H9 (cell line): Measurements from ENCODE around the gene CTRB2. TPM values are rescaled to one million over a fixed set of nuclear protein-coding genes. Genes with fewer than 3 reads are reported as not detected.
A peak's percentile ranks its signal among the peaks of the same experiment; 100 is the strongest.

ENCODE experiments used
- DNase-seq: peaks from one replicate; pipeline ENCODE4 v3.0.0-alpha.2; 2017
- H2AFZ ChIP-seq: one replicate; pipeline ENCODE4 v1.6.1; 2013; ENCODE audit warnings: mild to moderate bottlenecking, low read length, control low read depth, moderate library complexity
- H2AK5ac ChIP-seq: 2 replicates; pipeline ENCODE4 v1.6.1; 2013; ENCODE audit warnings: low read length, control low read depth, mixed read lengths; ENCODE audit not compliant: insufficient read length
- H2BK120ac ChIP-seq: one replicate; pipeline ENCODE4 v1.6.1; 2013; ENCODE audit warnings: low read depth, mild to moderate bottlenecking, low read length, control low read depth, inconsistent platforms; ENCODE audit not compliant: poor library complexity, severe bottlenecking
- H2BK12ac ChIP-seq: 2 replicates; pipeline ENCODE4 v1.6.1; 2013; ENCODE audit warnings: low read length, control low read depth, mixed read lengths, low read depth; ENCODE audit not compliant: insufficient read length
- H2BK15ac ChIP-seq: 2 replicates; pipeline ENCODE4 v1.6.1; 2013; ENCODE audit warnings: low read depth, low read length, control low read depth
- H2BK20ac ChIP-seq: one replicate; pipeline ENCODE4 v1.6.1; 2013; ENCODE audit warnings: low read depth, mild to moderate bottlenecking, low read length, control low read depth, inconsistent platforms; ENCODE audit not compliant: poor library complexity, severe bottlenecking
- H2BK5ac ChIP-seq: 2 replicates; pipeline ENCODE4 v1.6.1; 2013; ENCODE audit warnings: low read length, control low read depth, mixed read lengths; ENCODE audit not compliant: insufficient read length
- H3K14ac ChIP-seq: 2 replicates; pipeline ENCODE4 v1.6.1; 2013; ENCODE audit warnings: low read length, control low read depth; ENCODE audit not compliant: insufficient read depth
- H3K18ac ChIP-seq: 2 replicates; pipeline ENCODE4 v1.6.1; 2013; ENCODE audit warnings: low read depth, mild to moderate bottlenecking, mixed read lengths, low read length, control low read depth; ENCODE audit not compliant: insufficient read length
- H3K23ac ChIP-seq: 2 replicates; pipeline ENCODE4 v1.6.1; 2013; ENCODE audit warnings: low read length, control low read depth, mixed read lengths, low read depth; ENCODE audit not compliant: insufficient read length
- H3K23me2 ChIP-seq: 2 replicates; pipeline ENCODE4 v1.6.1; 2013; ENCODE audit warnings: low read depth, mild to moderate bottlenecking, mixed read lengths, low read length, control low read depth; ENCODE audit not compliant: insufficient read length, poor library complexity, severe bottlenecking
- H3K27ac ChIP-seq: 2 replicates; pipeline ENCODE4 v1.5.1; 2013; ENCODE audit warnings: low read length, control low read depth, mixed read lengths, low read depth; ENCODE audit not compliant: insufficient read length
- H3K27me3 ChIP-seq: 2 replicates; pipeline ENCODE4 v1.6.1; 2013; ENCODE audit warnings: low read length, control low read depth, inconsistent platforms; ENCODE audit not compliant: insufficient read depth
- H3K4ac ChIP-seq: 2 replicates; pipeline ENCODE4 v1.6.1; 2013; ENCODE audit warnings: low read depth, mild to moderate bottlenecking, control low read depth, inconsistent platforms, low read length, moderate library complexity
- H3K4me1 ChIP-seq: 2 replicates; pipeline ENCODE4 v1.6.1; 2013; ENCODE audit warnings: low read length, control low read depth, inconsistent platforms; ENCODE audit not compliant: insufficient read depth
- H3K4me2 ChIP-seq: 2 replicates; pipeline ENCODE4 v1.6.1; 2013; ENCODE audit warnings: low read length, control low read depth, mixed read lengths; ENCODE audit not compliant: insufficient read length, insufficient read depth
- H3K56ac ChIP-seq: 2 replicates; pipeline ENCODE4 v1.6.1; 2013; ENCODE audit warnings: low read depth, mild to moderate bottlenecking, mixed read lengths, low read length, control low read depth; ENCODE audit not compliant: insufficient read length
- H3K79me1 ChIP-seq: 2 replicates; pipeline ENCODE4 v1.6.1; 2013; ENCODE audit warnings: low read depth, mild to moderate bottlenecking, moderate library complexity, low read length, control low read depth, inconsistent platforms; ENCODE audit not compliant: insufficient read depth, poor library complexity, severe bottlenecking
- H3K79me2 ChIP-seq: 2 replicates; pipeline ENCODE4 v1.6.1; 2013; ENCODE audit warnings: low read length, control low read depth, inconsistent platforms; ENCODE audit not compliant: insufficient read depth
- H3K9ac ChIP-seq: 2 replicates; pipeline ENCODE4 v1.6.1; 2013; ENCODE audit warnings: low read length, control low read depth, mixed read lengths; ENCODE audit not compliant: insufficient read length; ENCODE audit errors: extremely low read depth
- H3K9me3 ChIP-seq: one replicate; pipeline ENCODE4 v1.6.1; 2013; ENCODE audit warnings: low read depth, low read length, inconsistent platforms; ENCODE audit not compliant: control insufficient read depth
- H3T11ph ChIP-seq: one replicate; pipeline ENCODE4 v1.6.1; 2013; ENCODE audit warnings: mild to moderate bottlenecking, low read length, control low read depth, inconsistent platforms
- H4K20me1 ChIP-seq: one replicate; pipeline ENCODE4 v1.6.1; 2013; ENCODE audit not compliant: control insufficient read depth, insufficient read length, insufficient read depth
- H4K5ac ChIP-seq: 2 replicates; pipeline ENCODE4 v1.6.1; 2013; ENCODE audit warnings: low read depth, mild to moderate bottlenecking, mixed read lengths, low read length, control low read depth; ENCODE audit not compliant: insufficient read length
- H4K8ac ChIP-seq: replicated peaks from 2 replicates; pipeline ENCODE4 v1.6.1; 2013; ENCODE audit warnings: low read length, control low read depth, mixed read lengths, low read depth; ENCODE audit not compliant: insufficient read length
- H4K91ac ChIP-seq: 2 replicates; pipeline ENCODE4 v1.6.1; 2013; ENCODE audit warnings: low read depth, mild to moderate bottlenecking, moderate library complexity, mixed read lengths, low read length, control low read depth; ENCODE audit not compliant: insufficient read length
- H3K27ac Mint-ChIP-seq, 3 experiments: 2 replicates in 2 of 3; 3 replicates in 1 of 3; pipeline ENCODE4 v1.8.0; 2020 to 2021; ENCODE audit warnings: mixed read lengths in 3 of 3, mild to moderate bottlenecking in 1 of 3, moderate library complexity in 1 of 3
- H3K27me3 Mint-ChIP-seq: 2 replicates; pipeline ENCODE4 v1.8.0; 2021; ENCODE audit warnings: low read depth, mild to moderate bottlenecking, moderate library complexity, mixed read lengths
- H3K36me3 Mint-ChIP-seq, 3 experiments: 2 replicates in 2 of 3; 3 replicates in 1 of 3; pipeline ENCODE4 v1.8.0; 2020 to 2021; ENCODE audit warnings: low read depth in 3 of 3, mixed read lengths in 3 of 3; ENCODE audit not compliant: insufficient read depth in 1 of 3
- H3K4me1 Mint-ChIP-seq, 2 experiments: 2 replicates each; pipeline ENCODE4 v1.8.0; 2020; ENCODE audit warnings: mixed read lengths in 2 of 2
- H3K4me3 Mint-ChIP-seq, 2 experiments: 2 replicates in 1 of 2; 3 replicates in 1 of 2; pipeline ENCODE4 v1.8.0; 2020 to 2021; ENCODE audit warnings: mild to moderate bottlenecking in 2 of 2, mixed read lengths in 2 of 2, moderate library complexity in 1 of 2
- H3K9me3 Mint-ChIP-seq, 2 experiments: 2 replicates in 1 of 2; 3 replicates in 1 of 2; pipeline ENCODE4 v1.8.0; 2020; ENCODE audit warnings: mild to moderate bottlenecking in 2 of 2, mixed read lengths in 2 of 2, moderate library complexity in 1 of 2
- CTCF ChIP-seq: fragments of 200-600 bp; sonication (generic); conservative IDR thresholded peaks from 3 replicates; pipeline ENCODE4 v1.8.0; 2021; ENCODE audit warnings: antibody characterized with exemption, mild to moderate bottlenecking
- WGBS: extraction: QIAGEN DNeasy Blood & Tissue Kit; methylation state at CpG from one replicate; pipeline ENCODE4 v1.1.7; 2013; ENCODE audit warnings: missing lambda C conversion rate, low lambda C conversion rate, mixed read lengths; ENCODE audit not compliant: insufficient read length; ENCODE audit errors: extremely low coverage; 5-methylcytosine and 5-hydroxymethylcytosine counted together
- total RNA-seq: library from RNA; stranded (reverse); gene quantifications from 2 replicates; pipeline ENCODE4 v1.2.1, GENCODE V29; 2021

CTRB2 gene
- total RNA-seq, 1 experiment from 2014 or later = not detected

GRCh38 chr16:75203667-75204409, 3.1 kb downstream of the CTRB2 start:
- Mint-ChIP-seq H3K27me3 (peaks cover 4% of the 10 kb centered on the region; the same call in 1 of the 2 replicates), H3K9me3 (no peaks in the 10 kb centered on the region), H3K4me1 (peaks cover 3 to 9% of the 10 kb centered on the region in 2 experiments; a peak in 3 of 4 replicates), H3K4me3 (no peak overlapping the region), H3K36me3 (no peaks in the 10 kb centered on the region), H3K27ac (peak overlapping the region in 2 of 3 experiments; percentile 37 to 42; a peak in 4 of 7 replicates)
- H3K4me1 ChIP-seq = no peaks in the 10 kb centered on the region
- H3K9ac ChIP-seq = no peak overlapping the region
- no peaks in the 10 kb centered on the region for H4K20me1 ChIP-seq
- no peak overlapping the region for H3K4ac ChIP-seq
- no peaks in the 10 kb centered on the region for H3K9me3 ChIP-seq
- no peak overlapping the region for H3K23ac ChIP-seq
- DNase-seq = no peak
- no peak for TF ChIP-seq CTCF
- no peak overlapping the region for H3K4me2 ChIP-seq
- H2BK20ac ChIP-seq = no peak overlapping the region
- H2BK120ac ChIP-seq = no peak overlapping the region
- no peak overlapping the region for H4K91ac ChIP-seq
- no peaks in the 10 kb centered on the region for H3K27me3 ChIP-seq
- H3K56ac ChIP-seq = no peak overlapping the region
- WGBS = no CpG with 5 or more reads among the region's 13 CpGs
- H3K18ac ChIP-seq = no peak overlapping the region
- no peak overlapping the region for H3K27ac ChIP-seq
- no peak overlapping the region for H2BK5ac ChIP-seq
- H3K79me1 ChIP-seq = no peaks in the 10 kb centered on the region
- no peak overlapping the region for H2AFZ ChIP-seq
- no peak overlapping the region for H2AK5ac ChIP-seq
- no peak overlapping the region for H3T11ph ChIP-seq
- no peak overlapping the region; the same call in 1 of the 2 replicates for H3K14ac ChIP-seq
- no peak overlapping the region for H4K8ac ChIP-seq
- H3K79me2 ChIP-seq = no peaks in the 10 kb centered on the region
- H2BK12ac ChIP-seq = no peak overlapping the region
- no peaks in the 10 kb centered on the region for H3K23me2 ChIP-seq
- no peak overlapping the region for H2BK15ac ChIP-seq
- no peak overlapping the region for H4K5ac ChIP-seq
